ENCODE measurements around the gene ZAP70.

The ZAP70 gene

GRCh38 chr2:97734061-97735051, 21.0 kb downstream of the ZAP70 start:
- DNase-seq (ENCODE audit: low read depth), result no peak

- DNase-seq (ENCODE audit: low read depth), result no peak
These were observed 21.8 kb downstream of the ZAP70 start for GRCh38 chr2:97735161-97735561.

DNA sequence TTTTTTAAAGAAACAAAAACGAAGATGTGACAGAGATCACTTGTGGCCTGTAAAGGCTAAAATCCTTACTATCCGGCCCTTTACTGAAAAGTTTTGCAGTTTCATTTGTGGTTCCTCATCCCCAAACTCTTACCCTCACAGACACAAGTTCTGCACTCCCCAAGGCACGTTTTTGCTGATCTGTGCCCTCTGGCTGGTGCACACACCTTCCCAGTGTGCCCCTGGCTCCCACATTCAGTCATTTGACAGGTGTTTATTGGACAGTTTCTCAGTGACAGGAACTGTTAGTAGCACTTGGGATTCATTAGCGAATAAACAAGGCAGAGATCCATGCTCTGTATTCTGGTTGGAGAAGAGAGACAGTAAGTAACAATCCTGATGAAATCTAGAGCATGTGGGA, 22.8 kb downstream of the ZAP70 start:
- DNase-seq (ENCODE audit: low read depth), result no peak

DNA sequence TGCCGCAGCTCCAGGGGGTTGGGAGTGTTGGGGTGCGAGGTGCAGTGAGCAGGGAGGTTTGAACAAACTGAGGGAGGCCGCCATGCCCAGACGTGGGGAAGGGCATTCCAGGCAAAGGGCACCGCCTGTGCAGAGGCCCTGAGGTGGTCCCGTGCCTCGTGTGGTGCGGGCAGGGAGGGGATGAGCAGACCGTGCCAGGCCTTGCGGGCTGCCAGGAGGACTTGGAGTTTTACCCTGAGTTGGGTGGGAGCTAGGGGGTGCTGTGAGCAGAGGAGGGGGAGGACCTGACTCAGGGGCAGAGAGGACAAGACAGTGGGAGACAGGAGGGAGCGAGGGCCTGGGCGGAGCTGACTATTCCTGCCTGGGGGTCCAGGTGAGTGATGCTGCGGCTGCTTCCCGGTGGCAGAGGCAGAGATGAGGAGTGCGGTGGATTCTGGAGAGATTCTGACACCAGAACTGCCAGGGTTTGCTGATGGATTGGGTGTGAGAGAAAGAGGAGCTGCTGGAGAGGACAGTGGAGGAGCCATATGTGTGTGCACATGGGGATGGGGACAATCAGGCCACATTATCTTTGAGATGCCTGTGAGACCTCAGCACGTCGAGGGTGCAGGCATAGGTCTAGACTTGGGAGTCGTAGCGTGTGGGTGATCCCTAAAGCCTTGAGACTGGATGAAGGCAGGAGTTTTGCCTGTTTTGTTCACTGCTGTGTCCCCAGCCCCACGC, 23.4 kb downstream of the ZAP70 start:
- no peak for DNase-seq (ENCODE audit: low read depth)

DNA sequence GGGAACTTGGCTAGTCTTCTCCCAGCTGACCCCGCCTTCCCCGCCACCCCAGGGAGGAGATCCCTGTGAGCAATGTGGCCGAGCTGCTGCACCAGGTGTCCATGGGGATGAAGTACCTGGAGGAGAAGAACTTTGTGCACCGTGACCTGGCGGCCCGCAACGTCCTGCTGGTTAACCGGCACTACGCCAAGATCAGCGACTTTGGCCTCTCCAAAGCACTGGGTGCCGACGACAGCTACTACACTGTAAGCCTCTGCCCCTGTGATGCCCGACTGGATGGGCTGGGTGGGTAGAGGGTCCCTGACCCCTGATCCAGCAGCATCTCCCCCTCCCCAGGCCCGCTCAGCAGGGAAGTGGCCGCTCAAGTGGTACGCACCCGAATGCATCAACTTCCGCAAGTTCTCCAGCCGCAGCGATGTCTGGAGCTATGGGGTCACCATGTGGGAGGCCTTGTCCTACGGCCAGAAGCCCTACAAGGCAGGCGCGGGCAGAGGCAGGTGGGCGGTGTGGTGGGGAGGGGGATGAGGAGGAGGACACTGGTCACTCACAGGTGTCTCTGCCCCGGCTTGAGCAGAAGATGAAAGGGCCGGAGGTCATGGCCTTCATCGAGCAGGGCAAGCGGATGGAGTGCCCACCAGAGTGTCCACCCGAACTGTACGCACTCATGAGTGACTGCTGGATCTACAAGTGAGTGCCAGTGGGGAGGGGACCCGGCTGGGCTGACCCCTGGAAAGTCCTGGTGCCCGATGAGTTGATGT, 24.2 kb downstream of the ZAP70 start:
- DNase-seq (ENCODE audit: low read depth), result no peak

DNA sequence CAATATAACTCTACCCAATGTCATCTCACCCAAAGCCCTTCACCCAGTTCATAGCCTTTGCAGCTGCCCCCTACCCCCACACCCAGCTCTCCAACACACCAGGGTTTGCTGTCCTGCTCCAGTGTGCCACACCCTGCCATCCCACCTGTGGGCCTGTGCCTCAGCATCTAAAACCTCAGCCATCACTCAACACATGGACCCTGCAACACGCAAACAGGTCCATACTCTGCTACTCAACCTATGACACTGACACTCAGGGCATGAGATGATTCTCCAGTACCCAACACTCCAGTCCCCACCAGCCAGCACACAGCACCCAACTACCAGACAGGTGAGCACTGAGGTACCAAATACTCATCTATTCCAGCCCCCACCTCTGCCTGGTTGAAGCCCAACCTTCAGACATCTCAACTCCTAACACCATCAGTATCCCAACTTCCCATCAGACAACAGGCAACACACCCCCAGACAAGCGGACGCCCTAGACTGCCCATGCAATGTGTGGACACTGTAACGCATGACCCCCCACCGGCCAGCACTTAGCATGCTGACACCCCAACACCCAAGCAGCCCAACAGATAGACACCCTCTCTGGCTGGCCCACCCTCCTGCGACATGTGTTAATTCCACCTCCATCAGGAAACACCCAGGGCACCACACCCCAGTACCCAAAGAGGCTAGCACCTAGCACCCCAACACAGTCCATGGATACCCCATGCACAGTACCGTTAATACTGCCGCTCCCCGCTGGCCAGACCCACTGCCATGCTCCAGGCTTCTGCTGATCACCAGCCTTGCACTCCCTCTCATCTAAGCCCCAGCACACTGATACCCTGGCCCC, 25.0 kb downstream of the ZAP70 start:
- DNase-seq (ENCODE audit: low read depth), result no peak

GRCh38 chr2:97739020-97739892, 25.9 kb downstream of the ZAP70 start:
- DNase-seq (ENCODE audit: low read depth), result no peak

DNA sequence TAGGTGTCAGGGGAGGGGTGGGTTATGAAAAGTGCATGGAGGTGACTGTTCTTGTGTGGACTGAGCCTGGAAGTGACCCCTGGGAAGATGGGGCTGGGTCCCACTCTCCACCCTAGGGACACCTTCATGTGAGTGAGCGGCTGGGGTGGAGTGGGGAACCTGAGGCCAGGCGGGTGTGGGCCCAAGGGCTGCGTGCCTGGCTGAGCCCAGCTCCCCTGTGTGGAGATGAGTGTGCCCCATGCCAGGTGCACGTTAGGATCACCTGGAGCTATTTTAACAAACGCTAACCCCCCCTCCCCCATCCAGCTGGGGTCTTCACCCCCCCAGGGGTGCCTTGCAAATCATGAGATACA, 26.5 kb downstream of the ZAP70 start:
- DNase-seq (ENCODE audit: low read depth), result no peak

GRCh38 chr2:97740590-97741182, 27.3 kb downstream of the ZAP70 start:
- DNase-seq (ENCODE audit: low read depth), result no peak

GRCh38 chr2:97741251-97741650, 27.9 kb downstream of the ZAP70 start:
- DNase-seq (ENCODE audit: low read depth), result no peak

DNA sequence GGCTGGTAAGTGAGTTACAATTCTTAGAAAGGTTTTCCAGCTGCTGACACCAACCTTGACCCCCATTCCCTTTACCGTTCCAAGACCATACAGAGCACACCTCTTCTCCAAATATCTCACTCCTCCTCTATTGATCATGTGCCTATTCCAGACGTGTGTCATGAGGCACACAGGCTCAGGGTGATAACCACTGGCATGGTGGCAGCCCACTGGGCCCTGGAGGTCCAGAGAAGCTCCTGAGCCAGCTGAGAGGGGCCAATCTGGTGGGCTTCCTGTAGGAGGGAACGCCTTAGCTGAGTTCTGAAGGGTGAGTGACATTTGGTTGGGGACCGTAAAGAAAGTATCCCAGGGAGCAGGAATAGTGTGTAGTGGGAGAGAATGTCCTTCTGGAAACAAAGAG, 28.3 kb downstream of the ZAP70 start:
- DNase-seq (ENCODE audit: low read depth), result no peak

GRCh38 chr2:97742381-97742847, 29.0 kb downstream of the ZAP70 start:
- peak; percentile 25 for DNase-seq (ENCODE audit: low read depth)

DNA sequence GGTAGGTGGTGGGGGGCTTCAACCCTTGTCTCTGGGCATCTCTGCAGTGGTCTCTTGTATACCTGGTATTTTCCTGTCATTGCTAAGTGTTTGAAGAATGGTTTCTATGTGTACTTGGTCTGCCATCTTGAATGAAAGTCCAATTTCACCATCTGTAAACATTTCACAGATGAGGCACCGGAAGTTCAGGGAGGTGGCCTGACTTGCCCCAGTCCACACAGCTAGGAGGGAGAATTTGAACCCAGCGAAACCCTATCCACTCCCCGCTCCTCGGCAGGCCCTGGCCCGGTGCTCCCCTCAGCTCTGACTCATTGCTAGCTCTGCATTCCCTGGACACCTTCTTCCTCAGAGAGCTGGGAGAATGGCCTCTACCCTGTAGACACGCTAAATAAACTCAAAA, 30.5 kb downstream of the ZAP70 start:
- peak; percentile 12 for DNase-seq (ENCODE audit: low read depth)

- no peak for DNase-seq (ENCODE audit: low read depth)
These were observed 32.2 kb downstream of the ZAP70 start for GRCh38 chr2:97745474-97746174.

GRCh38 chr2:97747285-97747684, 33.9 kb downstream of the ZAP70 start:
- no peak for DNase-seq (ENCODE audit: low read depth)

DNA sequence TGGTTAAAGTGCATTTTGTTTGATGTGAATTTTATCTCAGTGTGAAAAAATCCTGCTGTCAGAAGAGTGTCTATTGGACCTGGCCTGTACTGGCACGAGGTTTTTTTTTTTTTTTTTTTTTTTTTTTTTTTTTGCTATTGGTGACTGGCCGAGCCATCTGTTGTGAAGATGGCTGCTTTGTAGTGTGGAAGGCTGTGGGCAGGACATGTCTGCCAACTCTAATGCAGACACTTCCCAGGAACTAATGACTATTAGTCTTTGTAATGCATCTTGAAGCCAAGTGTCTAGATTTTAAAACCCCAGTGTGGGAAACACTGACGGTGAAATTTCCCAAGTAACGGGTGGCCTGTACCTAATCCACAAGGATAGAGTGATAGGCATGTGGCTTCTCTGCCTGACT, 34.3 kb downstream of the ZAP70 start:
- DNase-seq (ENCODE audit: low read depth), result no peak

- no peak for DNase-seq (ENCODE audit: low read depth)
These were observed 36.2 kb downstream of the ZAP70 start for GRCh38 chr2:97749581-97749980.

- DNase-seq (ENCODE audit: low read depth), result no peak
These were observed 36.6 kb downstream of the ZAP70 start for GRCh38 chr2:97750017-97750416.

DNA sequence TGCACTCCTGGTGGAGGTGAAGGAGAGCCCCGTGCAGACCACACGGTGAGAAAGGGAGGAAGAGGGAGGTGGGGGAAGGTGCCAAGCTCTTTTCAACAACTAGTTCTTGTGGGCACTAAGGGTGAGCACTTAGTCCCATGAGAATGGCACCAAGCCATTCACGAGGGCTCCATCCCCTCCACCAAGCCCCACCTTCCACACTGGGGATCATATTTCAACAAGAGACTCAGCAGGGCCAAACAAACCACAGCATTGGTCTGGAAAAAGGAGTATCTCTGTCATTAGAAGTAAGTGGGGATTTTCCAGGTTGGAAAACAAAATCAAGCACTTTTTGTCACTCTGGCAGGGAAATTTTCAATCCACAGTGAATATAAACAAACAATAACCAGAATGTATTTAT, 38.4 kb downstream of the ZAP70 start:
- DNase-seq (ENCODE audit: low read depth), result peak; percentile 69

Measured in iris pigment epithelial cell (primary cell).